Gastrocnemius medialis (tissue), 4 donors: Measurements from ENCODE around the gene MACROD2. TPM values are rescaled to one million over a fixed set of nuclear protein-coding genes. Genes with fewer than 3 reads are reported as not detected.

ENCODE experiments used
- ATAC-seq, 2 donors: fragments of 150-250 bp; one replicate each; pipeline ENCODE4 v1.9.1; 2016
- DNase-seq, 2 donors: peaks; one replicate each; pipeline ENCODE4 v3.0.0-alpha.2; 2019
- H3K27ac ChIP-seq, 4 donors: fragments of 200-600 bp; sonication (generic); 1 replicate in 1 of 4; 2 replicates in 3 of 4; pipeline ENCODE4 v1.5.1; 2016 to 2018; ENCODE audit warnings: mild to moderate bottlenecking in 2 of 4, moderate library complexity in 1 of 4
- H3K27me3 ChIP-seq, 3 donors: fragments of 200-600 bp; sonication (generic) in 2 of 3; 1 replicate in 1 of 3; 2 replicates in 2 of 3; pipeline versions ENCODE4 v1.5.1 to v1.6.0; 2016 to 2019; ENCODE audit warnings: mild to moderate bottlenecking in 1 of 3, moderate library complexity in 1 of 3
- H3K36me3 ChIP-seq, 2 donors: fragments of 200-600 bp; sonication (generic) in 1 of 2; one replicate each; pipeline ENCODE4 v1.5.1; 2017 to 2018
- H3K4me1 ChIP-seq, 2 donors: fragments of 200-600 bp; sonication (generic) in 1 of 2; one replicate each; pipeline ENCODE4 v1.5.1; 2016 to 2017; ENCODE audit warnings: mild to moderate bottlenecking in 2 of 2
- H3K4me3 ChIP-seq, 4 donors: fragments of 200-600 bp; sonication (generic) in 3 of 4; 1 replicate in 1 of 4; 2 replicates in 3 of 4; pipeline ENCODE4 v1.5.1; 2016 to 2019; ENCODE audit warnings: mild to moderate bottlenecking in 2 of 4
- H3K9me3 ChIP-seq, 3 donors: fragments of 200-600 bp; sonication (generic) in 2 of 3; 1 replicate in 1 of 3; 2 replicates in 2 of 3; pipeline ENCODE4 v1.5.1; 2016 to 2019
- POLR2A ChIP-seq, 2 donors: fragments of 450-650 bp; IDR thresholded peaks; one replicate each; pipeline ENCODE4 v1.6.1; 2017; ENCODE audit warnings: antibody characterized with exemption in 2 of 2, mild to moderate bottlenecking in 2 of 2, moderate library complexity in 2 of 2
- in situ Hi-C, 4 donors: fragments of 200-750 bp; cut with MboI; loops; one replicate each; pipeline versions ENCODE4 v1.15.0 to v1.8.0; 2017; ENCODE audit warnings: low sequenced_read_pairs in 4 of 4
- intact Hi-C: fragments of 100-400 bp; cut with DNase I; formaldehyde crosslinking; loops from one replicate; pipeline ENCODE4 v1.15.1; 2023; ENCODE audit warnings: low total_unique reads
- total RNA-seq, 4 donors: library from RNA; depleted of rRNA; stranded (reverse); fragments of >200 nt; gene quantifications; one replicate each; pipeline versions ENCODE4 v1.1.0 to v1.2.3, GENCODE V29; 2016
- TF ChIP-seq, protein P1 (sequence below), 5 experiments: fragments of 450-650 bp in 3 of 5; fragments of 200-600 bp in 2 of 5; sonication (generic) in 2 of 5; IDR thresholded peaks in 4 of 5; conservative IDR thresholded peaks in 1 of 5; 1 replicate in 4 of 5; 2 replicates in 1 of 5; pipeline ENCODE4 v1.5.1; 2016 to 2019; ENCODE audit warnings: antibody characterized with exemption in 5 of 5, mild to moderate bottlenecking in 3 of 5, moderate library complexity in 3 of 5

MACROD2 gene
- total RNA-seq, 4 donors from 2014 or later: 1.8 to 10.2 (median 3.6) TPM

- Histone ChIP-seq H3K36me3 (no peaks in the 10 kb centered on the region), H3K27ac (no peak overlapping the region), H3K4me1 (no peaks in the 10 kb centered on the region), H3K9me3 (no peaks in the 10 kb centered on the region), H3K27me3 (no peaks in the 10 kb centered on the region), H3K4me3 (no peak overlapping the region)
- in situ Hi-C loops: no loop called here
- DNase-seq (no peak), ATAC-seq (no peak)
- intact Hi-C loops: no loop called here
- TF ChIP-seq, protein P1, sequence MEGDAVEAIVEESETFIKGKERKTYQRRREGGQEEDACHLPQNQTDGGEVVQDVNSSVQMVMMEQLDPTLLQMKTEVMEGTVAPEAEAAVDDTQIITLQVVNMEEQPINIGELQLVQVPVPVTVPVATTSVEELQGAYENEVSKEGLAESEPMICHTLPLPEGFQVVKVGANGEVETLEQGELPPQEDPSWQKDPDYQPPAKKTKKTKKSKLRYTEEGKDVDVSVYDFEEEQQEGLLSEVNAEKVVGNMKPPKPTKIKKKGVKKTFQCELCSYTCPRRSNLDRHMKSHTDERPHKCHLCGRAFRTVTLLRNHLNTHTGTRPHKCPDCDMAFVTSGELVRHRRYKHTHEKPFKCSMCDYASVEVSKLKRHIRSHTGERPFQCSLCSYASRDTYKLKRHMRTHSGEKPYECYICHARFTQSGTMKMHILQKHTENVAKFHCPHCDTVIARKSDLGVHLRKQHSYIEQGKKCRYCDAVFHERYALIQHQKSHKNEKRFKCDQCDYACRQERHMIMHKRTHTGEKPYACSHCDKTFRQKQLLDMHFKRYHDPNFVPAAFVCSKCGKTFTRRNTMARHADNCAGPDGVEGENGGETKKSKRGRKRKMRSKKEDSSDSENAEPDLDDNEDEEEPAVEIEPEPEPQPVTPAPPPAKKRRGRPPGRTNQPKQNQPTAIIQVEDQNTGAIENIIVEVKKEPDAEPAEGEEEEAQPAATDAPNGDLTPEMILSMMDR (IDR thresholded peaks at IDR 0.05 in 4 of 5, conservative IDR thresholded peaks at IDR 0.05 in 1 of 5): no peak
- TF ChIP-seq POLR2A (IDR thresholded peaks at IDR 0.05): no peak
Observed at GRCh38 chr20:15575255-15575654, 1579.9 kb downstream of the MACROD2 start.

DNA sequence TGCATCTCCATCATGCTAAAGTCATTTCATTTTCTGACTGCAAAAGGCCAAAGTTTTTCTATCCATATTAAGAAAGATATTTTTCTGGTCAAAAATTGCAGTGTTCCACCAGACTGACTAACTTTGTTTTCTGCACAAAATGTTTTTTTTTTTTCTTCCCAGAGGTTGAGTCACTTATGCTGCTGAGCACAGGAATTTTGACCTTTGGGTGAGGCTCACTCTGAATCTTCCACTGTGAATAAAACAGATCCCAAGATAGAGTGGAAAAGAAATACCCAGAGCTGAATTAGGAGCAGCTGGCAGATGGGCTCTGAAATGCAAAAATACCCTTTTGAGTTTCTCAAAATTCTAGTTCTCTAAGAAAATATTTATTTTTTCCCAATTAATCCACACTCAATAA lies 1581.1 kb downstream of the MACROD2 start:
- no peak for DNase-seq
- Histone ChIP-seq H3K27me3 (no peaks in the 10 kb centered on the region), H3K27ac (no peak overlapping the region), H3K9me3 (no peaks in the 10 kb centered on the region), H3K4me1 (no peaks in the 10 kb centered on the region), H3K36me3 (no peaks in the 10 kb centered on the region), H3K4me3 (no peak overlapping the region)
- in situ Hi-C loops: no loop called here
- intact Hi-C loops: no loop called here
- ATAC-seq: no peak
- TF ChIP-seq POLR2A (IDR thresholded peaks at IDR 0.05): no peak
- TF ChIP-seq, protein P1 (IDR thresholded peaks at IDR 0.05 in 4 of 5, conservative IDR thresholded peaks at IDR 0.05 in 1 of 5): no peak

DNA sequence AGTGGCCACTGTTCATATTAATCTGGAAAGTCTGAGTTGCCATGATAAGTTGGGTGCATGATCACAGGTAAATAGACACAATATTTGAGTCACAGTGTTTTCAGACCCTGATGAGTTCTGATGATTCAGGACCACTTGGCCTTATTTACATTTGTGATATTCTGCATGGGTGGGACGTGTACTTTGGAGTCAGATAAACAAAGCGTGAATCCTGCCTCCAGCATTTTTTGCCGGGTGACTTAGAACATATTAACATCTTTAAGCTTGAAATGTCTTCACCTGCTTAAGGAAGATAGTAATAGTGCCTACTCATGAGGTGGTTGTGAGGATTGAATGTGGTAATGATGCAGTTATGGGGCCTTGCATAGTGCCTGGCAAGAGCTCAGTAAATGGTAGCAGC lies 1582.8 kb downstream of the MACROD2 start:
- H3K36me3 ChIP-seq: no peaks in the 10 kb centered on the region
- TF ChIP-seq, protein P1 (IDR thresholded peaks at IDR 0.05 in 4 of 5, conservative IDR thresholded peaks at IDR 0.05 in 1 of 5): no peak
- no peak for TF ChIP-seq POLR2A (IDR thresholded peaks at IDR 0.05)
- no peak overlapping the region for H3K4me3 ChIP-seq
- in situ Hi-C loops: no loop called here
- no peaks in the 10 kb centered on the region for H3K4me1 ChIP-seq
- intact Hi-C loops: no loop called here
- no peaks in the 10 kb centered on the region for H3K9me3 ChIP-seq
- DNase-seq (no peak), ATAC-seq (no peak)
- no peak overlapping the region for H3K27ac ChIP-seq
- no peaks in the 10 kb centered on the region for H3K27me3 ChIP-seq

DNA sequence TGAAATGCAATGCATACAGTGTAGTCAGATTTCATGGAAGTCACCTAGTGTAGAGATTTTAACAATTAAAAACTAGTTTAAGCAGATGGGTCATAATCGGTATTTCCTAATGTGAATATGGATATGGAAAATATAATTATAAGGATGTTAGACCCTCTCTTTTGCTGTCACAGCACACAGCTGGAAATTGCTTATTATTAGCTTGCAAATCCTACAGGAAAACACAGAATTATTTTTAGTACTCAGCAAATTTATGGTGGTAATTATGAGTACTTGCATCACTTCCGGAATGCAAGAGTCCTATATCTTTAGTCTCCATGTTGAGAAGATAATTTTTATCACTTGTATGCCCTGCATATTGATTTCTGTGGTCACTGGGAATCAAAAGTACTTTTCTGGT lies 1584.4 kb downstream of the MACROD2 start:
- TF ChIP-seq, protein P1 (IDR thresholded peaks at IDR 0.05 in 4 of 5, conservative IDR thresholded peaks at IDR 0.05 in 1 of 5): no peak
- no peak for TF ChIP-seq POLR2A (IDR thresholded peaks at IDR 0.05)
- no peak for ATAC-seq
- in situ Hi-C loops: no loop called here
- no peak for DNase-seq
- intact Hi-C loops: no loop called here
- no peak overlapping the region for H3K4me3 ChIP-seq
- H3K27me3 ChIP-seq: no peaks in the 10 kb centered on the region
- no peaks in the 10 kb centered on the region for H3K4me1 ChIP-seq
- H3K27ac ChIP-seq: no peak overlapping the region
- H3K9me3 ChIP-seq: no peaks in the 10 kb centered on the region
- H3K36me3 ChIP-seq: no peaks in the 10 kb centered on the region

GRCh38 chr20:15582146-15582760 lies 1586.9 kb downstream of the MACROD2 start:
- intact Hi-C loops: no loop called here
- H3K36me3 ChIP-seq: no peaks in the 10 kb centered on the region

More at GRCh38 chr20:15582146-15582760, 1586.9 kb downstream of the MACROD2 start:
- DNase-seq: no peak
- Histone ChIP-seq H3K27me3 (no peaks in the 10 kb centered on the region), H3K4me3 (no peak overlapping the region), H3K4me1 (no peaks in the 10 kb centered on the region), H3K27ac (no peak overlapping the region), H3K9me3 (no peaks in the 10 kb centered on the region)
- no peak for ATAC-seq
- no peak for TF ChIP-seq POLR2A (IDR thresholded peaks at IDR 0.05)
- TF ChIP-seq, protein P1 (IDR thresholded peaks at IDR 0.05 in 4 of 5, conservative IDR thresholded peaks at IDR 0.05 in 1 of 5): no peak
- in situ Hi-C loops: no loop called here
